Tibial nerve (tissue), 3 donors: ENCODE measurements around the gene BMP7.

Experiments
- POLR2A ChIP-seq, 2 donors: fragments of 450-650 bp; IDR thresholded peaks; one replicate each; pipeline ENCODE4 v1.6.1; 2017; ENCODE audit warnings: antibody characterized with exemption in 2 of 2, mild to moderate bottlenecking in 2 of 2, moderate library complexity in 2 of 2
- TF ChIP-seq, protein P1 (sequence below), 5 experiments: fragments of 200-600 bp in 3 of 5; fragments of 450-650 bp in 2 of 5; sonication (generic) in 3 of 5; IDR thresholded peaks; one replicate each; pipeline ENCODE4 v1.5.1; 2016 to 2019; ENCODE audit warnings: antibody characterized with exemption in 5 of 5, mild to moderate bottlenecking in 3 of 5, moderate library complexity in 2 of 5

DNA sequence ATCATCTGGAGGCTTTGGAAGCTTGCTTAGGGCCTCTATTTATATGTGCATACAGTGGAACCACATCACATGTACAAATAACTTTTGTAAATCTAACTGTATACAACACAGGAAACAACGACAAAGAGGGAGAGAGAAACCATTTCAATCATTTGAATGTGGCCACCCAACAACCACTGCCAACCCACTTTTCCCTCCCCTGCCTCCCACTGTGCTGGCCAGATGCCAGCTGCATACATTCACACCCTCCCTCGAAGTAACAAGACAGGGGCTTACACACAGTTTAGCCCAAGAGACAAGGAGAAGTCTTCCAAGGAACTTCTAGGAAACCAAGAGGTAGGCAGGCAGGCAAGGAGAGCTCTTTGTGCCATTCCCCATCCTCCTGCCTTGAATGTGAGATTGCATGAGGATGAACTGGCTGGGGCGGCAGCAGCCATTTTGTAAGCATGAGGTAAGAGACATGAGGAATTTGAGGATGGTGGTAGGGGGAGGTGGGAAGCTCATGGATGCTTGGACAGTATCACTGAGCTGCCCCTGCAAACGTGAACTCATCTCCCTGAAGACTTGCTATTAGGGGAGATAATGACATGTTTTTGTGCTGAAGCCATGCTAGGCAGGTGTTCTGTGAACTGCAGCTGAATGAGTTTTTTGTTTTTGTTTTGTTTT lies 18.2 kb downstream of the BMP7 start:
- TF ChIP-seq, protein P1, sequence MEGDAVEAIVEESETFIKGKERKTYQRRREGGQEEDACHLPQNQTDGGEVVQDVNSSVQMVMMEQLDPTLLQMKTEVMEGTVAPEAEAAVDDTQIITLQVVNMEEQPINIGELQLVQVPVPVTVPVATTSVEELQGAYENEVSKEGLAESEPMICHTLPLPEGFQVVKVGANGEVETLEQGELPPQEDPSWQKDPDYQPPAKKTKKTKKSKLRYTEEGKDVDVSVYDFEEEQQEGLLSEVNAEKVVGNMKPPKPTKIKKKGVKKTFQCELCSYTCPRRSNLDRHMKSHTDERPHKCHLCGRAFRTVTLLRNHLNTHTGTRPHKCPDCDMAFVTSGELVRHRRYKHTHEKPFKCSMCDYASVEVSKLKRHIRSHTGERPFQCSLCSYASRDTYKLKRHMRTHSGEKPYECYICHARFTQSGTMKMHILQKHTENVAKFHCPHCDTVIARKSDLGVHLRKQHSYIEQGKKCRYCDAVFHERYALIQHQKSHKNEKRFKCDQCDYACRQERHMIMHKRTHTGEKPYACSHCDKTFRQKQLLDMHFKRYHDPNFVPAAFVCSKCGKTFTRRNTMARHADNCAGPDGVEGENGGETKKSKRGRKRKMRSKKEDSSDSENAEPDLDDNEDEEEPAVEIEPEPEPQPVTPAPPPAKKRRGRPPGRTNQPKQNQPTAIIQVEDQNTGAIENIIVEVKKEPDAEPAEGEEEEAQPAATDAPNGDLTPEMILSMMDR (IDR thresholded peaks at IDR 0.05) = no peak
- TF ChIP-seq POLR2A (IDR thresholded peaks at IDR 0.05) = no peak
